Trophoblast cell (in vitro differentiated cells and primary cell): ENCODE results near the gene PEX6.
"Not testable (repeated sequence)": the region's sequence is repeated elsewhere in the genome, so short reads cannot be mapped to it uniquely, and the experiment has no call there.

Experiments used
- DNase-seq, 2 donors: peaks; one replicate each; pipeline ENCODE4 v3.0.0-alpha.2; 2016
- H2AFZ ChIP-seq: 2 replicates; pipeline ENCODE4 v1.6.1; 2013; ENCODE audit warnings: low read length, moderate library complexity, mild to moderate bottlenecking; ENCODE audit not compliant: insufficient read depth, poor library complexity
- H2AK5ac ChIP-seq: 2 replicates; pipeline ENCODE4 v1.6.1; 2013; ENCODE audit warnings: mild to moderate bottlenecking, low read length
- H2BK120ac ChIP-seq: 2 replicates; pipeline ENCODE4 v1.6.1; 2013; ENCODE audit warnings: low read length, mild to moderate bottlenecking, moderate library complexity; ENCODE audit not compliant: insufficient read depth, poor library complexity
- H2BK12ac ChIP-seq: 2 replicates; pipeline ENCODE4 v1.6.1; 2013; ENCODE audit warnings: mild to moderate bottlenecking, low read length, moderate library complexity
- H2BK5ac ChIP-seq: 2 replicates; pipeline ENCODE4 v1.6.1; 2013; ENCODE audit warnings: low read length, low read depth, moderate library complexity, mild to moderate bottlenecking; ENCODE audit not compliant: poor library complexity
- H3K14ac ChIP-seq: 2 replicates; pipeline ENCODE4 v1.6.1; 2013; ENCODE audit warnings: mild to moderate bottlenecking, low read length
- H3K18ac ChIP-seq: 2 replicates; pipeline ENCODE4 v1.6.1; 2013; ENCODE audit warnings: mild to moderate bottlenecking, low read length
- H3K23ac ChIP-seq: 2 replicates; pipeline ENCODE4 v1.6.1; 2013; ENCODE audit warnings: low read length
- H3K27ac ChIP-seq: 2 replicates; pipeline ENCODE4 v1.5.1; 2013; ENCODE audit warnings: low read depth, mild to moderate bottlenecking, inconsistent platforms, low read length, moderate library complexity
- H3K27me3 ChIP-seq: 2 replicates; pipeline ENCODE4 v1.6.1; 2013; ENCODE audit warnings: inconsistent platforms, mild to moderate bottlenecking, low read length, moderate library complexity; ENCODE audit not compliant: insufficient read depth
- H3K36me3 ChIP-seq, 2 experiments: 1 replicate in 1 of 2; 2 replicates in 1 of 2; pipeline ENCODE4 v1.6.1; 2013; ENCODE audit warnings: low read length in 2 of 2, mild to moderate bottlenecking in 2 of 2, moderate library complexity in 1 of 2; ENCODE audit not compliant: insufficient read depth in 2 of 2, control insufficient read depth in 1 of 2
- H3K4ac ChIP-seq: 2 replicates; pipeline ENCODE4 v1.6.1; 2013; ENCODE audit warnings: low read depth, mild to moderate bottlenecking, low read length, moderate library complexity
- H3K4me1 ChIP-seq, 2 experiments: 1 replicate in 1 of 2; 2 replicates in 1 of 2; pipeline ENCODE4 v1.6.1; 2013; ENCODE audit warnings: low read length in 2 of 2, mild to moderate bottlenecking in 2 of 2, moderate library complexity in 1 of 2; ENCODE audit not compliant: insufficient read depth in 2 of 2, control insufficient read depth in 1 of 2
- H3K4me2 ChIP-seq: 2 replicates; pipeline ENCODE4 v1.6.1; 2013; ENCODE audit warnings: inconsistent platforms, mild to moderate bottlenecking, low read length, moderate library complexity
- H3K4me3 ChIP-seq: 2 replicates; pipeline ENCODE4 v1.5.1; 2013; ENCODE audit warnings: mild to moderate bottlenecking, low read depth, low read length, inconsistent platforms
- H3K79me1 ChIP-seq: one replicate; pipeline ENCODE4 v1.6.1; 2013; ENCODE audit warnings: low read length
- H3K79me2 ChIP-seq: 2 replicates; pipeline ENCODE4 v1.6.1; 2013; ENCODE audit warnings: low read length, mild to moderate bottlenecking; ENCODE audit not compliant: control insufficient read depth, insufficient read depth, poor library complexity
- H3K9ac ChIP-seq: 2 replicates; pipeline ENCODE4 v1.6.1; 2013; ENCODE audit warnings: mild to moderate bottlenecking, low read length
- H3K9me3 ChIP-seq: 2 replicates; pipeline ENCODE4 v1.6.1; 2013; ENCODE audit warnings: low read depth, mild to moderate bottlenecking, control low read depth, inconsistent platforms, low read length; ENCODE audit not compliant: insufficient read depth
- H4K12ac ChIP-seq: 2 replicates; pipeline ENCODE4 v1.6.1; 2013; ENCODE audit warnings: low read depth, mild to moderate bottlenecking, low read length, moderate library complexity
- H4K8ac ChIP-seq: 2 replicates; pipeline ENCODE4 v1.6.1; 2013; ENCODE audit warnings: low read depth, mild to moderate bottlenecking, low read length, moderate library complexity
- H4K91ac ChIP-seq: one replicate; pipeline ENCODE4 v1.6.1; 2013; ENCODE audit warnings: low read depth, mild to moderate bottlenecking, low read length, moderate library complexity
- WGBS: extraction: QIAGEN DNeasy Blood & Tissue Kit; methylation state at CpG from one replicate; pipeline ENCODE4 v1.1.7; 2013; ENCODE audit warnings: missing lambda C conversion rate; ENCODE audit not compliant: insufficient read length, insufficient coverage; ENCODE audit errors: extremely low coverage; 5-methylcytosine and 5-hydroxymethylcytosine counted together

PEX6 gene

DNA sequence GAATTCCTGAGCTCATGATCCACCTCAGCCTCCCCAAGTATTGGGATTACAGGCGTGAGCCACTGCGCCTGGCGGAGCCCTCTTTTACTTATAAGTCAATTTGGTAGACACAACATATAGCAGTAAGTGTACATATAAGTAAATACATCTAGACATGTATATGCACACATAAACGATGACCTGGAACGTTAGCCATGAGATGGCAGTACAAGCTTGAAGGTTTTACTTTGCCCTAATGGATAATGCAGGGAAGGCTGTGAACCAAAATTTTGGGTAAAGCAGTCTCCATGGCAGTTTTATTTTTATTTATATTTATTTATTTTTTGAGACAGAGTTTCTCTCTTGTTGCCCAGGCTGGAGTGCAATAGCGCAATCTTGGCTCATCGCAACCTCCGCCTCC is 20.9 kb downstream of the PEX6 start:
- H3K36me3 ChIP-seq, result peaks cover 7 to 8% of the 10 kb centered on the region in 2 experiments
- H2AFZ ChIP-seq, result no peak overlapping the region
- H3K27ac ChIP-seq, result no peak overlapping the region
- H3K79me2 ChIP-seq, result no peaks in the 10 kb centered on the region
- H4K91ac ChIP-seq, result no peak overlapping the region
- H3K4me3 ChIP-seq, result no peak overlapping the region
- no peak overlapping the region for H3K9ac ChIP-seq
- no peaks in the 10 kb centered on the region for H3K79me1 ChIP-seq
- H3K4ac ChIP-seq, result no peak overlapping the region
- H3K4me1 ChIP-seq, result peaks cover 4 to 5% of the 10 kb centered on the region in 2 experiments
- H3K27me3 ChIP-seq, result no peaks in the 10 kb centered on the region
- WGBS, result no CpG with 5 or more reads among the region's 8 CpGs
- no peak overlapping the region for H4K12ac ChIP-seq
- H3K23ac ChIP-seq, result no peak overlapping the region
- H3K18ac ChIP-seq, result no peak overlapping the region
- no peak overlapping the region for H4K8ac ChIP-seq
- no peak overlapping the region for H2BK120ac ChIP-seq
- H2BK12ac ChIP-seq, result no peak overlapping the region
- DNase-seq, result no peak
- no peak overlapping the region for H2BK5ac ChIP-seq
- H3K4me2 ChIP-seq, result no peak overlapping the region
- no peak overlapping the region for H3K14ac ChIP-seq
- H2AK5ac ChIP-seq, result no peak overlapping the region
- peaks cover 2% of the 10 kb centered on the region for H3K9me3 ChIP-seq

DNA sequence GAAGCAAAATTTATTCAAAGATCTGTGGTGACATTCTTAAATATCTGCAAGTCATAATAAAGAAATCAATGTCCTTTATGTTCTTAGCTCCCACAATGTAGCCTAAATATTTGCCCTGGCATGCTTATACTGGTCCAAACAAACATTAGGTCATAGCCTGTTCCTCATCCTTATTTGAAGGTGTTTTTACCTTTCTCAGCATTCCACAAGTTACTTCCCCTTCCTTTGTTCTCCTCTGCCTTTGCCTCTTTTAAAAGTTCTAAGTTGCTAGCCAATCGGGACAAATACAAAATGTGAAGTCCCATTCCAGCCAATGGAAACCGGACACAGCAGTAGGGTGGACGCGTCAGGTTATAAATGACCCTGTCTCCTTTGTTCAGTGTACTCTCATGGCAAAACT is 24.6 kb downstream of the PEX6 start:
- not testable (repeated sequence) for H2AFZ ChIP-seq, H3K36me3 ChIP-seq, H4K12ac ChIP-seq, H4K8ac ChIP-seq, H2BK12ac ChIP-seq, H2AK5ac ChIP-seq, H3K79me2 ChIP-seq, H2BK120ac ChIP-seq, H3K18ac ChIP-seq, H3K27me3 ChIP-seq, H3K14ac ChIP-seq, DNase-seq, H3K23ac ChIP-seq, H3K4ac ChIP-seq, H4K91ac ChIP-seq, H3K79me1 ChIP-seq, H3K4me1 ChIP-seq, H3K4me2 ChIP-seq, H2BK5ac ChIP-seq, H3K9ac ChIP-seq, H3K4me3 ChIP-seq, H3K27ac ChIP-seq, H3K9me3 ChIP-seq
- no CpG with 5 or more reads among the region's 4 CpGs for WGBS

GRCh38 chr6:42952389-42952788 is 26.6 kb downstream of the PEX6 start:
- no peak overlapping the region for H3K18ac ChIP-seq
- H3K4ac ChIP-seq, result no peak overlapping the region
- no peaks in the 10 kb centered on the region for H3K4me1 ChIP-seq
- H3K4me3 ChIP-seq, result no peak overlapping the region
- no peak overlapping the region for H2AK5ac ChIP-seq
- no peak overlapping the region for H3K14ac ChIP-seq
- no peak overlapping the region for H4K91ac ChIP-seq
- no peak overlapping the region for H4K12ac ChIP-seq
- no peaks in the 10 kb centered on the region for H3K36me3 ChIP-seq
- H3K79me2 ChIP-seq, result no peaks in the 10 kb centered on the region
- no peaks in the 10 kb centered on the region for H3K9me3 ChIP-seq
- H2AFZ ChIP-seq, result no peak overlapping the region
- no CpG with 5 or more reads among the region's 4 CpGs for WGBS
- no peak overlapping the region for H3K23ac ChIP-seq
- no peak overlapping the region for H2BK12ac ChIP-seq
- no peaks in the 10 kb centered on the region for H3K79me1 ChIP-seq
- H3K4me2 ChIP-seq, result no peak overlapping the region
- no peak overlapping the region for H4K8ac ChIP-seq
- H3K27me3 ChIP-seq, result no peaks in the 10 kb centered on the region
- no peak for DNase-seq
- no peak overlapping the region for H3K9ac ChIP-seq
- no peak overlapping the region for H2BK120ac ChIP-seq
- no peak overlapping the region for H2BK5ac ChIP-seq
- H3K27ac ChIP-seq, result no peak overlapping the region

DNA sequence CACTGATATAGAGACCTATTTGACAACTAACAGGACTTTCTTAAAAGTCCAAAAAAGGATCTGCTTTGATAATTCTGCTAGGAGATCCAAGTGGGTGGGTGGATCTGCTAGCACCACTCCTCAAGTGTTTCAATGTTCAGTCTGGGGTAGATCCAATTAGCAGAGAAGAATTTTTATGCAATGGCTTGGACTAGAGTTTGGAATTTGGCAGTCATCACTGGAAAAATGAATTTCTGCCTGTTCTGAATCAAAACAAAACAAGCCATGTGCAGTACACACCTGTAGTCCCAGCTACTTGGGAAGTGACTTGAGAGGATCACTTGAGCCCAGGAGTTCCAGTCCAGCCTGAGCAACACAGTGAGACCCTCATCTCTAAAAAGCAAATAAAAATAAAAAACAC is 31.0 kb downstream of the PEX6 start:
- no peak overlapping the region for H2BK5ac ChIP-seq
- no peaks in the 10 kb centered on the region for H3K4me1 ChIP-seq
- no peak for DNase-seq
- H4K91ac ChIP-seq, result no peak overlapping the region
- no peak overlapping the region for H3K18ac ChIP-seq
- no peaks in the 10 kb centered on the region for H3K79me2 ChIP-seq
- H3K4ac ChIP-seq, result no peak overlapping the region
- H3K27me3 ChIP-seq, result no peaks in the 10 kb centered on the region
- H3K4me3 ChIP-seq, result no peak overlapping the region
- no peak overlapping the region for H3K27ac ChIP-seq
- H3K79me1 ChIP-seq, result no peaks in the 10 kb centered on the region
- no peak overlapping the region for H3K9ac ChIP-seq
- peaks cover 0 to 1% of the 10 kb centered on the region in 2 experiments for H3K36me3 ChIP-seq
- H2BK120ac ChIP-seq, result no peak overlapping the region
- H4K12ac ChIP-seq, result no peak overlapping the region
- no peak overlapping the region for H4K8ac ChIP-seq
- H2AFZ ChIP-seq, result no peak overlapping the region
- no peak overlapping the region for H3K14ac ChIP-seq
- no peak overlapping the region for H2BK12ac ChIP-seq
- H2AK5ac ChIP-seq, result no peak overlapping the region
- no peak overlapping the region for H3K4me2 ChIP-seq
- no peak overlapping the region for H3K23ac ChIP-seq
- H3K9me3 ChIP-seq, result no peaks in the 10 kb centered on the region
